Gastrocnemius medialis (tissue), 4 donors: ENCODE measurements around the gene LRRFIP1.

ENCODE experiments used
- POLR2A ChIP-seq, 2 donors: fragments of 450-650 bp; IDR thresholded peaks; one replicate each; pipeline ENCODE4 v1.6.1; 2017; ENCODE audit warnings: antibody characterized with exemption in 2 of 2, mild to moderate bottlenecking in 2 of 2, moderate library complexity in 2 of 2
- TF ChIP-seq, protein P1 (sequence below), 5 experiments: fragments of 450-650 bp in 3 of 5; fragments of 200-600 bp in 2 of 5; sonication (generic) in 2 of 5; IDR thresholded peaks in 4 of 5; conservative IDR thresholded peaks in 1 of 5; 1 replicate in 4 of 5; 2 replicates in 1 of 5; pipeline ENCODE4 v1.5.1; 2016 to 2019; ENCODE audit warnings: antibody characterized with exemption in 5 of 5, mild to moderate bottlenecking in 3 of 5, moderate library complexity in 3 of 5

DNA sequence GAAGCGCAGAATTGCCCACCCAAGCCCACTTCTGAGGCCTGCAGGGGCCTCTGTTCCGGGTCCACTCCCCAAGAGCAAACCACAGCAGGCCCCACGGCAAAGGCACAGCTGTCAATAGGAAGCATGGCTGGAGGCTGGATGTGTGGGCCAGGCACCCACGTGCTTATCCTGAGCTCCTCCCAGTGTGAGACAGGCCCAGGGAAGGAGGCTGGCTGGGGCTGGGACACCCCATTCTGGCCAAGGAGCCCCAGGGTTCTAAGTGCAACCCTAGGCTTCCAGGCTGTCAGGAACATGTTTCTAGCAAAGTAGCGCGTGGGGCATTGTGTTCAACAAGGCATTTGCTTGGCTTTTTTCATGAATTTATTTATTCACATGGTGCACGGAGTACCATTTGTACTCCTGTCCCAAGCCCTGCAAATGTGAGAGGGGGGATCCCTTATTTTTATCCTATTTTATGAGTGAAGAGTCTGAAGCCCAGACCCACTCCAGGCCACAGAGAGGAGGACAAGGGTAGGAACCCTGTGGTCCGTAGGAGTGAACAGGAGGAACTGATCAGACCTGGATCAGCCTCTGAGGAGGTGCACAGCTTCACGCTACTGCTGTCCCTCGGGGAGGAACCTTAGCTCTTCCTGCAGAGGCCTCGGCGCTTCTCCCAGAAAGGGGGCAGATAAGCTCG is 30.7 kb upstream of the LRRFIP1 start:
- no peak for TF ChIP-seq POLR2A (IDR thresholded peaks at IDR 0.05)
- TF ChIP-seq, protein P1, sequence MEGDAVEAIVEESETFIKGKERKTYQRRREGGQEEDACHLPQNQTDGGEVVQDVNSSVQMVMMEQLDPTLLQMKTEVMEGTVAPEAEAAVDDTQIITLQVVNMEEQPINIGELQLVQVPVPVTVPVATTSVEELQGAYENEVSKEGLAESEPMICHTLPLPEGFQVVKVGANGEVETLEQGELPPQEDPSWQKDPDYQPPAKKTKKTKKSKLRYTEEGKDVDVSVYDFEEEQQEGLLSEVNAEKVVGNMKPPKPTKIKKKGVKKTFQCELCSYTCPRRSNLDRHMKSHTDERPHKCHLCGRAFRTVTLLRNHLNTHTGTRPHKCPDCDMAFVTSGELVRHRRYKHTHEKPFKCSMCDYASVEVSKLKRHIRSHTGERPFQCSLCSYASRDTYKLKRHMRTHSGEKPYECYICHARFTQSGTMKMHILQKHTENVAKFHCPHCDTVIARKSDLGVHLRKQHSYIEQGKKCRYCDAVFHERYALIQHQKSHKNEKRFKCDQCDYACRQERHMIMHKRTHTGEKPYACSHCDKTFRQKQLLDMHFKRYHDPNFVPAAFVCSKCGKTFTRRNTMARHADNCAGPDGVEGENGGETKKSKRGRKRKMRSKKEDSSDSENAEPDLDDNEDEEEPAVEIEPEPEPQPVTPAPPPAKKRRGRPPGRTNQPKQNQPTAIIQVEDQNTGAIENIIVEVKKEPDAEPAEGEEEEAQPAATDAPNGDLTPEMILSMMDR (IDR thresholded peaks at IDR 0.05 in 4 of 5, conservative IDR thresholded peaks at IDR 0.05 in 1 of 5), result no peak
